A549 (cell line): ENCODE measurements around the gene TXNIP.

Experiments
- CHD4 ChIP-seq: fragments of 200-600 bp; sonication (generic); IDR thresholded peaks from 2 replicates; pipeline ENCODE4 v1.6.1; 2016; ENCODE audit warnings: antibody characterized with exemption, mild to moderate bottlenecking, borderline replicate concordance
- EHMT2 ChIP-seq: fragments of 200-600 bp; sonication (generic); IDR thresholded peaks from 2 replicates; pipeline ENCODE4 v1.6.1; 2016; ENCODE audit warnings: antibody characterized with exemption, low read depth, mild to moderate bottlenecking, moderate library complexity
- MAFK ChIP-seq: fragments of 450-650 bp; IDR thresholded peaks from 2 replicates; pipeline ENCODE4 v1.6.1; 2014; ENCODE audit not compliant: partially characterized antibody
- MAZ ChIP-seq: fragments of 150-350 bp; IDR thresholded peaks from 2 replicates; pipeline ENCODE4 v1.6.1; 2014; ENCODE audit warnings: antibody characterized with exemption, low read depth, low read length, borderline replicate concordance
- POLR2A ChIP-seq: IDR thresholded peaks from 2 replicates; pipeline ENCODE4 v1.6.1; 2012; ENCODE audit warnings: mild to moderate bottlenecking, low read length
- TP53 ChIP-seq: fragments of 250-450 bp; sonication (Bioruptor Pico); IDR thresholded peaks from 2 replicates; pipeline ENCODE4 v1.5.0; 2021; ENCODE audit warnings: mild to moderate bottlenecking, moderate library complexity
- TF ChIP-seq, protein P1 (sequence below): fragments of >200 bp; sonication (Bioruptor Twin); formaldehyde crosslinking; IDR thresholded peaks from 3 replicates; pipeline ENCODE4 v1.5.1; 2016
- TF ChIP-seq, protein P2 (sequence below): fragments of 150-350 bp; IDR thresholded peaks from 2 replicates; pipeline ENCODE4 v1.6.1; 2014; ENCODE audit warnings: low read depth, mild to moderate bottlenecking, low read length

DNA sequence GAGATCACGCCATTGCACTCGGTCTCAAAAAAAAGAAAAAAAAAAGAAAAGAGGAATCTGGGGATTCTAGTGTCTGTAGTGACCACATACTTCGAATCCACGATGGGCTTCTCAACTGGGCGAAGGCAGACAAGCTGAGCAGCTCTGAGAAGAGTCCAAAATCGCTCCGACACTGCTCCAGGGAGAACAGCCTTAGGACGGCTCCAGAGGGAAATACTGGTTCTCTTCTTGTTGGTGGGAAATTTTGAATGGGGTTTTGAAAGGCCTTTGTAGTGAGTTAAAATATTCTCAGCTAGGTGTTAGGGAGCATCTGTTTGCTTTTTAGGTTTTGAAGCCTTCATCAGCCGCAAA is 43.4 kb upstream of the TXNIP start:
- TF ChIP-seq EHMT2, result no peak
- TF ChIP-seq TP53 (CRISPR knock-in tag), result no peak
- TF ChIP-seq, protein P1, sequence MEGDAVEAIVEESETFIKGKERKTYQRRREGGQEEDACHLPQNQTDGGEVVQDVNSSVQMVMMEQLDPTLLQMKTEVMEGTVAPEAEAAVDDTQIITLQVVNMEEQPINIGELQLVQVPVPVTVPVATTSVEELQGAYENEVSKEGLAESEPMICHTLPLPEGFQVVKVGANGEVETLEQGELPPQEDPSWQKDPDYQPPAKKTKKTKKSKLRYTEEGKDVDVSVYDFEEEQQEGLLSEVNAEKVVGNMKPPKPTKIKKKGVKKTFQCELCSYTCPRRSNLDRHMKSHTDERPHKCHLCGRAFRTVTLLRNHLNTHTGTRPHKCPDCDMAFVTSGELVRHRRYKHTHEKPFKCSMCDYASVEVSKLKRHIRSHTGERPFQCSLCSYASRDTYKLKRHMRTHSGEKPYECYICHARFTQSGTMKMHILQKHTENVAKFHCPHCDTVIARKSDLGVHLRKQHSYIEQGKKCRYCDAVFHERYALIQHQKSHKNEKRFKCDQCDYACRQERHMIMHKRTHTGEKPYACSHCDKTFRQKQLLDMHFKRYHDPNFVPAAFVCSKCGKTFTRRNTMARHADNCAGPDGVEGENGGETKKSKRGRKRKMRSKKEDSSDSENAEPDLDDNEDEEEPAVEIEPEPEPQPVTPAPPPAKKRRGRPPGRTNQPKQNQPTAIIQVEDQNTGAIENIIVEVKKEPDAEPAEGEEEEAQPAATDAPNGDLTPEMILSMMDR, result no peak
- TF ChIP-seq MAZ, result no peak
- TF ChIP-seq, protein P2, sequence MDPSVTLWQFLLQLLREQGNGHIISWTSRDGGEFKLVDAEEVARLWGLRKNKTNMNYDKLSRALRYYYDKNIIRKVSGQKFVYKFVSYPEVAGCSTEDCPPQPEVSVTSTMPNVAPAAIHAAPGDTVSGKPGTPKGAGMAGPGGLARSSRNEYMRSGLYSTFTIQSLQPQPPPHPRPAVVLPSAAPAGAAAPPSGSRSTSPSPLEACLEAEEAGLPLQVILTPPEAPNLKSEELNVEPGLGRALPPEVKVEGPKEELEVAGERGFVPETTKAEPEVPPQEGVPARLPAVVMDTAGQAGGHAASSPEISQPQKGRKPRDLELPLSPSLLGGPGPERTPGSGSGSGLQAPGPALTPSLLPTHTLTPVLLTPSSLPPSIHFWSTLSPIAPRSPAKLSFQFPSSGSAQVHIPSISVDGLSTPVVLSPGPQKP, result no peak
- TF ChIP-seq CHD4, result 0 out of 2 replicates have a peak, but pooled peaks have one; percentile 35
- no peak for TF ChIP-seq POLR2A
- TF ChIP-seq MAFK, result no peak
